ENCODE data around the gene OR6S1. TPM values are rescaled to one million over a fixed set of nuclear protein-coding genes. Genes with fewer than 3 reads are reported as not detected.
"Not testable (repeated sequence)": the region's sequence is repeated elsewhere in the genome, so short reads cannot be mapped to it uniquely, and the experiment has no call there.

The OR6S1 gene
- total and polyA plus RNA-seq, 11 donors = not detected

DNA sequence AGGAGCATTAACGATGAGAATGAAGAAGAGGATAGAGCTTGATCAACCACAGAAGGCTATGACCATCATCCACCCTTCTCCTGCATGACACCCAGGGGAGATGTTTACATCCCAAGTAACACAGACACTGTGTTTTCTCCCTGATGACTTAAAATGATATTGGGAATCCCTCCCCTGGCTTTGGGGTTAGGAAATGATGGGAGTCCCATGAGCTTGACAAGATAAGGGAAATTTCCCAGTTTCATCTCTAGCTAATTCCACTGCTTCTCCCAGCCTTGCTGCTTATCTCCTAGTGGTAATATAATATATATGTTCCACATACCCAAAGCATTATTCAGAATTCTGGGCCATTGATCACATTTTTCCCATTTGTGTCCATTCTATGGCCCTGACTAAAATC, 4.0 kb upstream of the OR6S1 start:
- no peaks in the 10 kb centered on the region for H3K4me1 ChIP-seq
- H3K9me3 ChIP-seq = no peaks in the 10 kb centered on the region
- intact Hi-C loops (cut with DNase I) = no loop called here
- DNase-seq (no peak), ATAC-seq (no peak)
- H3K36me3 ChIP-seq = no peaks in the 10 kb centered on the region
- H3K27me3 ChIP-seq = peaks cover 0 to 61% (median 17%) of the 10 kb centered on the region in 9 donors
- 86 to 96% (median 94%) methylated on average over 1 of the region's 1 CpG for WGBS, 4 donors
- H3K27ac ChIP-seq = no peak overlapping the region
- no peak for TF ChIP-seq POLR2A (IDR thresholded peaks at IDR 0.05)
- TF ChIP-seq, protein P1, sequence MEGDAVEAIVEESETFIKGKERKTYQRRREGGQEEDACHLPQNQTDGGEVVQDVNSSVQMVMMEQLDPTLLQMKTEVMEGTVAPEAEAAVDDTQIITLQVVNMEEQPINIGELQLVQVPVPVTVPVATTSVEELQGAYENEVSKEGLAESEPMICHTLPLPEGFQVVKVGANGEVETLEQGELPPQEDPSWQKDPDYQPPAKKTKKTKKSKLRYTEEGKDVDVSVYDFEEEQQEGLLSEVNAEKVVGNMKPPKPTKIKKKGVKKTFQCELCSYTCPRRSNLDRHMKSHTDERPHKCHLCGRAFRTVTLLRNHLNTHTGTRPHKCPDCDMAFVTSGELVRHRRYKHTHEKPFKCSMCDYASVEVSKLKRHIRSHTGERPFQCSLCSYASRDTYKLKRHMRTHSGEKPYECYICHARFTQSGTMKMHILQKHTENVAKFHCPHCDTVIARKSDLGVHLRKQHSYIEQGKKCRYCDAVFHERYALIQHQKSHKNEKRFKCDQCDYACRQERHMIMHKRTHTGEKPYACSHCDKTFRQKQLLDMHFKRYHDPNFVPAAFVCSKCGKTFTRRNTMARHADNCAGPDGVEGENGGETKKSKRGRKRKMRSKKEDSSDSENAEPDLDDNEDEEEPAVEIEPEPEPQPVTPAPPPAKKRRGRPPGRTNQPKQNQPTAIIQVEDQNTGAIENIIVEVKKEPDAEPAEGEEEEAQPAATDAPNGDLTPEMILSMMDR (IDR thresholded peaks at IDR 0.05) = no peak
- no peak overlapping the region for H3K4me3 ChIP-seq

DNA sequence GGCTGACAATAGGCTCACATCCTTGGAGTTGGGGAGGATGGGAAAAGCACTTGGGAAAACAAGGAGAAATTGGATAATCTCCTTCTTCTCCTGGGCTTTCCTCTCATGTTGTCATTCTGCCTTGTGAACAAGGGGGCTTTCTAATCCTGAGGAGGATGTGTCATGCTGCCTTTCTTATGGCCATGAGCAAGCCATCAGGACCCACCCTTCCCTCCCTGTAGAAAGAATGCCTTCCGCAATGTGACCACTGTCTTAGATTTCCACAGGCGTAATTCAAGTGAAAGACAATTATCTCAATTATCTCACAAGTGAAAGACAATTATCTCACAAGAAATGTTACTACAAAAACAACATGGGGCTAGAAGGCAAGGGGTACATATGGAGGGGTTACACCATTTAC, 3.0 kb upstream of the OR6S1 start:
- Histone ChIP-seq H3K27me3 (peaks cover 0 to 55% (median 12%) of the 10 kb centered on the region in 9 donors), H3K4me1 (no peaks in the 10 kb centered on the region), H3K27ac (no peak overlapping the region), H3K9me3 (no peaks in the 10 kb centered on the region), H3K36me3 (no peaks in the 10 kb centered on the region), H3K4me3 (no peak overlapping the region)
- intact Hi-C loops (cut with DNase I) = no loop called here
- ATAC-seq = no peak
- 81 to 92% (median 87%) methylated on average over 2 of the region's 2 CpGs for WGBS, 4 donors
- TF ChIP-seq, protein P1 (IDR thresholded peaks at IDR 0.05) = no peak
- TF ChIP-seq POLR2A (IDR thresholded peaks at IDR 0.05) = no peak
- no peak for DNase-seq

DNA sequence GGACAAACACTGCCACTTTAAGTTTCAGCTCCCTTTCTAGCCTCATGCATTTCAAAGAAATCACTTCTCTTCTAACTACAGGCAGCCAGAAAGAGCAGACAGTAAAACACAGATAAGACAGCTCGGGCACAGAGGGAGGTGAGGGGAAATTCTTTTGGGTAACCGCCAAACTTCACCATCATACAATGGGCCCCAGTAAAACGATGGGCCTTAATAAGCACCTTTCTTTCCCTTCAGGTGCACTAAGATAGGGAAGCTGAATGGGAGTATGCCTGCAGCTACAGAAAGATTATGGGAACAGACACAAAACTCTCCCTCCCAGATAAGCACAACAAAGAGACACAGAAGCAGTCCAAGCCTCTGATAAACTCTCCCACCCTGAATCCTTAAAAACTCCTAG, 1.3 kb upstream of the OR6S1 start:
- 6 to 13% (median 10%) methylated on average over 3 of the region's 3 CpGs for whole genome bisulfite sequencing, 4 donors
- H3K27ac ChIP-seq; DNase-seq; H3K9me3 ChIP-seq; ATAC-seq; H3K4me1 ChIP-seq; intact Hi-C loops (cut with DNase I); H3K4me3 ChIP-seq; H3K36me3 ChIP-seq: not testable (repeated sequence)
- H3K27me3 ChIP-seq = peaks cover 0 to 52% (median 12%) of the 10 kb centered on the region in 9 donors

DNA sequence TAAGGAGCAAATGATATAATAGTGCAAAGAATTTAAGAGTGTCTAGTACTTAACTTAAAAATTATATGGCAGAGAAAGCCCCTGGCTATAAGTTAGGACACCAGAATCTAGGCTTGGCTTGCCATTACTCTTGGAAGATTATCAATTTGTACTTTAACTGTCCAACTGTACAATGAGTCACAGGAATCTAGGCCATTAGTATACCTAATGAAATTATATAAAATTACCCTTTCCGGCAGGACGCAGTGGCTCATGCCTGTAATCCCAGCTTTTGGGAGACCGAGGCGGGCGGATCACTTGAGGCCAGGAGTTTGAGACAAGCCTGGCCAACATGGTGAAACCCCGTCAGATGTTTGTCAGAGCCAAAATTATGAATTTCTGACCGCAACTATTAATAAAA, 691 bp upstream of the OR6S1 start:
- TF ChIP-seq POLR2A (IDR thresholded peaks at IDR 0.05) = no peak
- no peak for DNase-seq
- no peaks in the 10 kb centered on the region for H3K9me3 ChIP-seq
- no peak for ATAC-seq
- no peak overlapping the region for H3K27ac ChIP-seq
- H3K4me3 ChIP-seq = no peak overlapping the region
- 84 to 94% (median 88%) methylated on average over 7 of the region's 7 CpGs for WGBS, 4 donors
- H3K27me3 ChIP-seq = peaks cover 0 to 52% (median 16%) of the 10 kb centered on the region in 9 donors
- no peaks in the 10 kb centered on the region for H3K36me3 ChIP-seq
- intact Hi-C loops (cut with DNase I) = no loop called here
- H3K4me1 ChIP-seq = no peaks in the 10 kb centered on the region

DNA sequence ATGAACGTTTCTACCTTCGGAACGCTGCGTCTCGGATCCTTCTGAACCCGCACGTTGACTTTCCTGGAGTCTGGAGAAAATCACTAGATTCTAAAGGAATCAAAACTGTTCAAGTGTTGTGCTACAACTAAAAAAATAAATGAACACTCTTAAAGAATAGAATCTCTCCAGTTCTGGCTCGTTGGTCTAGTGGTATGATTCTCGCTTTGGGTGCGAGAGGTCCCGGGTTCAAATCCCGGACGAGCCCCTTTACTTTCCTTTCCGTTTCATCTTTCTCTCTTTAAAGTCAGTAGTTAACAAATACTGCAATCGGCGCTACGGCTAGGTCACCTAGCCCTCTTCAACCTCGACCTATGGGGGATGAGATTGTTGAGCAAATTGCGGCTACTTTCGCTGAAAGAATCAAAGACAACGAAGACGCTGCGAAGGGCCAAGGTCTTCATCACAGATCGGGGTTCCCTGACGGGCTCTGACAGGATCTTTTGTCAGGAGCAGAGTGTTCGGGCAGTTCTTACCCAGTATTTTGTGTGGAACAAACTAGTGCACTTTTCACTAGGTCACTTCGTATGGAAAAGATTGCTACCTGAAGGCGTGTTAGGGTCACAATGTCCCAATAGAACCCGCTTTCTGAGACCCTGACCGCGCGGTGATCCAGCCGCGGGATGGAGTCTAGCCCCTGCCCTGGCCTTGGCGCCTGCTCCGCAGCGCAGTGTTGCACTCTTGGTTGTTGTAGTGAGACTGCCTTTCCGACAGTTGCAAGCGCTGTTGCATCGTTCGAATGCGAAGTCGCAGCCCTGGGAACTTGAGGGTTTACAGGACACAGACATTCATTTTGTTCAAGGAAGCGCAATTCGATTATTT, 8.4 kb downstream of the OR6S1 start:
- H3K27ac ChIP-seq = no peak overlapping the region
- H3K9me3 ChIP-seq = no peaks in the 10 kb centered on the region
- H3K27me3 ChIP-seq = peaks cover 0 to 68% (median 15%) of the 10 kb centered on the region in 9 donors
- intact Hi-C loops (cut with DNase I) = loop anchor here in 3 of 10 donors (5.0 kb wide), 1 partner anchor 49 kb away; the partner anchor contains the start of gene RNASE4 (in 3 of the 3)
- DNase-seq (no peak), ATAC-seq (peak; percentile 26 to 83 (median 68))
- no peak for TF ChIP-seq POLR2A (IDR thresholded peaks at IDR 0.05)
- TF ChIP-seq, protein P1 (IDR thresholded peaks at IDR 0.05) = no peak
- H3K36me3 ChIP-seq = no peaks in the 10 kb centered on the region
- peaks cover 0 to 34% (median 16%) of the 10 kb centered on the region in 12 donors for H3K4me1 ChIP-seq
- 2 to 6% (median 3%) methylated on average over 39 to 45 of the region's 45 CpGs for WGBS, 4 donors
- H3K4me3 ChIP-seq = peak overlapping the region in 10 of 12 donors; percentile 1 to 48 (median 37)

Measured in heart left ventricle (tissue), 16 donors.